ENCODE measurements around the gene PTPN7. TPM values are rescaled to one million over a fixed set of nuclear protein-coding genes. Genes with fewer than 3 reads are reported as not detected.
"Not testable (repeated sequence)": the region's sequence is repeated elsewhere in the genome, so short reads cannot be mapped to it uniquely, and the experiment has no call there.

Gene PTPN7
- total RNA-seq, 1 experiment from 2014 or later: not detected

- H3K27me3 ChIP-seq (replicated peaks): no peaks in the 10 kb centered on the region
- no peaks in the 10 kb centered on the region; the same call in 1 of the 2 replicates for H3K9me3 ChIP-seq (replicated peaks)
- DNase-seq (ENCODE audit: low read depth in 1 of 2, low spot score in 2 of 2): no peak
- H3K4me1 ChIP-seq (replicated peaks): peaks cover 23% of the 10 kb centered on the region
- H3K4me3 ChIP-seq: peak overlapping the region; percentile 99
- H3K27ac ChIP-seq: no peak overlapping the region
- H3K36me3 ChIP-seq: peaks cover 33% of the 10 kb centered on the region
These were observed 15.2 kb downstream of the PTPN7 start for GRCh38 chr1:202145068-202145743.

- peaks cover 33% of the 10 kb centered on the region for H3K36me3 ChIP-seq
- H3K4me1 ChIP-seq (replicated peaks): peaks cover 23% of the 10 kb centered on the region
- DNase-seq (ENCODE audit: low read depth in 1 of 2, low spot score in 2 of 2): peak; percentile 37 to 62
- H3K9me3 ChIP-seq (replicated peaks): no peaks in the 10 kb centered on the region; the same call in 1 of the 2 replicates
- H3K4me3 ChIP-seq: peak within 1 kb of the TSS; percentile 99
- H3K27me3 ChIP-seq (replicated peaks): no peaks in the 10 kb centered on the region
- peak within 1 kb of the TSS; percentile 56 for H3K27ac ChIP-seq
These were observed 15.9 kb downstream of the PTPN7 start, which contains the start of gene ARL8A for GRCh38 chr1:202144402-202145067. TSS of gene ARL8A (minus strand) at chr1:202144737. CDS start at chr1:202144572, 165 bp downstream.

GRCh38 chr1:202143768-202144401 lies 16.5 kb downstream of the PTPN7 start:
- DNase-seq (ENCODE audit: low read depth in 1 of 2, low spot score in 2 of 2): peak in 1 of 2 experiments; percentile 28
- H3K27ac ChIP-seq: peak overlapping the region; percentile 56

GRCh38 chr1:202143011-202143767 lies 17.2 kb downstream of the PTPN7 start:
- Histone ChIP-seq H3K36me3 (peaks cover 38% of the 10 kb centered on the region), H3K27ac (no peak overlapping the region), H3K9me3 (replicated peaks) (no peaks in the 10 kb centered on the region; the same call in 1 of the 2 replicates), H3K27me3 (replicated peaks) (no peaks in the 10 kb centered on the region), H3K4me1 (replicated peaks) (peaks cover 23% of the 10 kb centered on the region), H3K4me3 (peak overlapping the region; percentile 99)
- DNase-seq (ENCODE audit: low read depth in 1 of 2, low spot score in 2 of 2): no peak

More at GRCh38 chr1:202143768-202144401, 16.5 kb downstream of the PTPN7 start:
- no peaks in the 10 kb centered on the region for H3K27me3 ChIP-seq (replicated peaks)
- H3K9me3 ChIP-seq (replicated peaks): no peaks in the 10 kb centered on the region; the same call in 1 of the 2 replicates
- peaks cover 23% of the 10 kb centered on the region for H3K4me1 ChIP-seq (replicated peaks)
- H3K4me3 ChIP-seq: peak overlapping the region; percentile 99
- peaks cover 35% of the 10 kb centered on the region for H3K36me3 ChIP-seq

GRCh38 chr1:202141468-202141867 lies 18.9 kb downstream of the PTPN7 start:
- not testable (repeated sequence) for H3K9me3 ChIP-seq (replicated peaks); H3K27ac ChIP-seq; H3K4me3 ChIP-seq; H3K27me3 ChIP-seq (replicated peaks); DNase-seq (ENCODE audit: low read depth in 1 of 2, low spot score in 2 of 2)
- Histone ChIP-seq H3K36me3 (peaks cover 48% of the 10 kb centered on the region), H3K4me1 (replicated peaks) (peaks cover 23% of the 10 kb centered on the region)

- H3K27ac ChIP-seq: no peak overlapping the region
- no peak for DNase-seq (ENCODE audit: low read depth in 1 of 2, low spot score in 2 of 2)
- H3K4me3 ChIP-seq: no peak overlapping the region
- peaks cover 23% of the 10 kb centered on the region for H3K4me1 ChIP-seq (replicated peaks)
- H3K9me3 ChIP-seq (replicated peaks): no peaks in the 10 kb centered on the region; the same call in 1 of the 2 replicates
- peaks cover 50% of the 10 kb centered on the region for H3K36me3 ChIP-seq
- H3K27me3 ChIP-seq (replicated peaks): no peaks in the 10 kb centered on the region
These were observed 19.6 kb downstream of the PTPN7 start for GRCh38 chr1:202140833-202141232.

- DNase-seq (ENCODE audit: low read depth in 1 of 2, low spot score in 2 of 2): peak in 1 of 2 experiments; percentile 34
- Histone ChIP-seq H3K27me3 (replicated peaks) (no peaks in the 10 kb centered on the region), H3K4me3 (no peak overlapping the region), H3K36me3 (peaks cover 51% of the 10 kb centered on the region), H3K27ac (no peak overlapping the region), H3K4me1 (replicated peaks) (no peaks in the 10 kb centered on the region), H3K9me3 (replicated peaks) (no peaks in the 10 kb centered on the region)
These were observed 25.1 kb downstream of the PTPN7 start for GRCh38 chr1:202135221-202135721.

- Histone ChIP-seq H3K27ac (no peak overlapping the region), H3K4me1 (replicated peaks) (no peaks in the 10 kb centered on the region), H3K27me3 (replicated peaks) (no peaks in the 10 kb centered on the region), H3K36me3 (peaks cover 51% of the 10 kb centered on the region), H3K9me3 (replicated peaks) (no peaks in the 10 kb centered on the region), H3K4me3 (no peak overlapping the region)
- DNase-seq (ENCODE audit: low read depth in 1 of 2, low spot score in 2 of 2): no peak
These were observed 25.7 kb downstream of the PTPN7 start for GRCh38 chr1:202134645-202135172.

GRCh38 chr1:202133989-202134388 lies 26.4 kb downstream of the PTPN7 start:
- Histone ChIP-seq H3K4me1 (replicated peaks) (no peaks in the 10 kb centered on the region), H3K27ac (no peak overlapping the region), H3K27me3 (replicated peaks) (no peaks in the 10 kb centered on the region), H3K9me3 (replicated peaks) (no peaks in the 10 kb centered on the region), H3K4me3 (no peak overlapping the region), H3K36me3 (peaks cover 50% of the 10 kb centered on the region)
- DNase-seq (ENCODE audit: low read depth in 1 of 2, low spot score in 2 of 2): no peak

GRCh38 chr1:202133496-202133895 lies 26.9 kb downstream of the PTPN7 start:
- Histone ChIP-seq H3K9me3 (replicated peaks) (no peaks in the 10 kb centered on the region), H3K27ac (no peak overlapping the region), H3K4me3 (no peak overlapping the region), H3K4me1 (replicated peaks) (no peaks in the 10 kb centered on the region), H3K27me3 (replicated peaks) (no peaks in the 10 kb centered on the region), H3K36me3 (peaks cover 46% of the 10 kb centered on the region)
- no peak for DNase-seq (ENCODE audit: low read depth in 1 of 2, low spot score in 2 of 2)

GRCh38 chr1:202133001-202133400 lies 27.4 kb downstream of the PTPN7 start:
- no peak for DNase-seq (ENCODE audit: low read depth in 1 of 2, low spot score in 2 of 2)
- Histone ChIP-seq H3K9me3 (replicated peaks) (no peaks in the 10 kb centered on the region), H3K27ac (no peak overlapping the region), H3K27me3 (replicated peaks) (no peaks in the 10 kb centered on the region), H3K4me1 (replicated peaks) (no peaks in the 10 kb centered on the region), H3K4me3 (no peak overlapping the region), H3K36me3 (peaks cover 44% of the 10 kb centered on the region)

GRCh38 chr1:202131956-202132821 lies 28.2 kb downstream of the PTPN7 start:
- DNase-seq (ENCODE audit: low read depth in 1 of 2, low spot score in 2 of 2): no peak
- Histone ChIP-seq H3K36me3 (peaks cover 39% of the 10 kb centered on the region), H3K27ac (no peak overlapping the region), H3K4me3 (no peak overlapping the region), H3K4me1 (replicated peaks) (no peaks in the 10 kb centered on the region), H3K27me3 (replicated peaks) (no peaks in the 10 kb centered on the region), H3K9me3 (replicated peaks) (no peaks in the 10 kb centered on the region)

Measured in SJSA1 (cell line).